ENCODE data around the gene MRPL43.

The MRPL43 gene

DNA sequence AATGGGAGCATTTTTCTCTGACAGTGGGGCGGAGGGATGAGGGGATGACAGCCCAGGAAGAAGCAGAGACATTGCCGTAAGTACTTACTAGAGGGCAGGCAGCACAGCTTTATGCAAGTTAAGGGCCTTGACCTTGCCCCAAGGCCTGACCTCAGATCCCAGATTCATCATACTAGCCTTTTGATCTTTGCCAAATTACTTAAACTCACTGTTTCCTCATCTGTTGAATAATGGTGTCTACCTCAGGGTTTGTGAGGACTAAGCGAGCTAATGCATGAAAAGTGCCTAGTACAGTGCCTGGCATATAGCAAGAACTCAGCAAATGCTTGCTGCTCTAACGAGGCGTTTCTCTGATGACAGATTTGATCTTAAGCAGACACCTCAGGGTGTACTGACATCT, 21.5 kb downstream of the MRPL43 start:
- peaks cover 13% of the 10 kb centered on the region for H3K4me1 Mint-ChIP-seq
- no peak overlapping the region for H3K4me3 Mint-ChIP-seq
- TF ChIP-seq, protein P1, sequence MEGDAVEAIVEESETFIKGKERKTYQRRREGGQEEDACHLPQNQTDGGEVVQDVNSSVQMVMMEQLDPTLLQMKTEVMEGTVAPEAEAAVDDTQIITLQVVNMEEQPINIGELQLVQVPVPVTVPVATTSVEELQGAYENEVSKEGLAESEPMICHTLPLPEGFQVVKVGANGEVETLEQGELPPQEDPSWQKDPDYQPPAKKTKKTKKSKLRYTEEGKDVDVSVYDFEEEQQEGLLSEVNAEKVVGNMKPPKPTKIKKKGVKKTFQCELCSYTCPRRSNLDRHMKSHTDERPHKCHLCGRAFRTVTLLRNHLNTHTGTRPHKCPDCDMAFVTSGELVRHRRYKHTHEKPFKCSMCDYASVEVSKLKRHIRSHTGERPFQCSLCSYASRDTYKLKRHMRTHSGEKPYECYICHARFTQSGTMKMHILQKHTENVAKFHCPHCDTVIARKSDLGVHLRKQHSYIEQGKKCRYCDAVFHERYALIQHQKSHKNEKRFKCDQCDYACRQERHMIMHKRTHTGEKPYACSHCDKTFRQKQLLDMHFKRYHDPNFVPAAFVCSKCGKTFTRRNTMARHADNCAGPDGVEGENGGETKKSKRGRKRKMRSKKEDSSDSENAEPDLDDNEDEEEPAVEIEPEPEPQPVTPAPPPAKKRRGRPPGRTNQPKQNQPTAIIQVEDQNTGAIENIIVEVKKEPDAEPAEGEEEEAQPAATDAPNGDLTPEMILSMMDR (IDR thresholded peaks at IDR 0.05; ENCODE audit: unreplicated experiment in 3 of 3) = no peak
- H3K9me3 Mint-ChIP-seq = no peaks in the 10 kb centered on the region
- H3K36me3 Mint-ChIP-seq (ENCODE audit: low read depth) = peaks cover 19% of the 10 kb centered on the region
- no peaks in the 10 kb centered on the region for H3K27me3 Mint-ChIP-seq (ENCODE audit: low read depth)
- H3K27ac Mint-ChIP-seq = no peak overlapping the region

DNA sequence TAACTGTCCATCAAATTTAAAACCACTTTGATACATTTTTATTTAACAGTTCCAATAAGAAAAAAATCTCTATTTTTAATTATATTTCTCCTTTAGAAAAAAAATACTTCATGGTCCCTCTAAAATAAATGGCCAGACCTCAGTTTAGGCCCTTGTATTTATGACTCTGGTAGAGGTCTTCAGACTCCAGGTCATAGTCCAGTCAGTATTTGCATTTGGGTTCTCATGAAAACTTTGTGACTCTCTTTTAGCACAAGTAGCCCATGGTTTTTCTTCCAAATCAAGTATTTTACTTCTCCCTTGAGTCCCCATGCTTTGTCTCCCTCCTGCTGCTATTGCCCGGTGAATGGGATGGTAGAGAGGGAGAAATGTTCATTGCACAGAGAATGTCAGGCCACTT, 23.5 kb downstream of the MRPL43 start:
- Mint-ChIP-seq H3K4me3 (no peak overlapping the region), H3K4me1 (peaks cover 6% of the 10 kb centered on the region), H3K9me3 (no peaks in the 10 kb centered on the region), H3K27ac (no peak overlapping the region), H3K27me3 (ENCODE audit: low read depth) (no peaks in the 10 kb centered on the region), H3K36me3 (ENCODE audit: low read depth) (peaks cover 35% of the 10 kb centered on the region)
- TF ChIP-seq, protein P1 (IDR thresholded peaks at IDR 0.05; ENCODE audit: unreplicated experiment in 3 of 3) = no peak

DNA sequence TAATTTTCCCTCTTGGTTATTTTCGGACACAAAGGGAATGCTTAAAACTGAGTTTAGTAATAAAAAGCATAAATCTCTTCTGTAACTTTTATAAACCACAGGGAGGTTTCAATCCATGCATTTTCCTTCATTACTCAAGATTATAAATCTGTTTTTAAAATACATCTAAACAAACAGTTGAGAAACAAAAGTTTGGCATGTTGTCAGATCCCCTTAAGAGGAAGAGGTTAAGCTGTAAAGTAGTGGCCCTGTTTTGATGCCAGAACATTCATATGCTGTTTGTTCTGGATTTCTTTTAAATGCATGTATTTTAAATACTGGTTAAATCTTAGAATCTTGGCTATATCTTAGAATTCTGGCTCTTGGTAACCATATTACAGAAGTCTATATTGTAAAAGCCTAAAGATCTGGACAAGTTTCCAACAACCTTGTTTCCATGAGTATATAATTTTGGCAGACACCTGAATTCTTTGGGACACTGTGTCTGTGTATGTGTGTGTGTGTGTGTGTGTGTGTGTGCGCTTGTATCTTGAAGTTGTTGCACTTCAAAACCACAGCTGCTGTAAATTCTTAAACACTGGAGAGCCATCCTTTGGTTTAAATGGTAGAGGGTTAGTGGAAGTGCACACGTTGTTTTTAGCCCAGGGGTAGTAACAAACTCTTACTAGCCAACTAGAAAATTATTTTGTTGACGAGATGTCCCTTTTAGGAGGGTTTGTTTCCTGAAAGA, 24.8 kb downstream of the MRPL43 start:
- TF ChIP-seq, protein P1 (IDR thresholded peaks at IDR 0.05; ENCODE audit: unreplicated experiment in 3 of 3) = no peak
- Mint-ChIP-seq H3K4me3 (no peak overlapping the region), H3K27me3 (ENCODE audit: low read depth) (no peaks in the 10 kb centered on the region)

DNA sequence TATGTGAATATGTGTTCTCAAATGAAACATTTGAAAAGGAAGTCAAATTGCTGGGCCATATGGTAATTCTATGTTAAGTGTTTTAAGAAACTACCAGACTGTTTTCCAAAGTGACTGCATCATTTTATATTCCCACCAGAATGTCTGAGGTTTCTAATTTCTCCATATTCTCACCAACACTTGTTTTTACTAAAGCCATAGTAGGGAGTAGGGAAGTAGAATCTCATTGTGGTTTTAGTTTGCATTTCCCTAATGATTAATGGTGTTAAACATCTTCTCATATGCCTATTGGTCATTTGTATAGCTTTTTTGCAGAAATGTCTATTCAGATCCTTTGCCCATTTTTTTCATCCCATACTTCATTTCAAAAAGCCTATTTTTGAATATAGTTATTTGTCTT, 27.0 kb downstream of the MRPL43 start:
- no peaks in the 10 kb centered on the region for H3K4me1 Mint-ChIP-seq
- peaks cover 54% of the 10 kb centered on the region for H3K36me3 Mint-ChIP-seq (ENCODE audit: low read depth)
- H3K4me3 Mint-ChIP-seq = no peak overlapping the region
- no peak overlapping the region for H3K27ac Mint-ChIP-seq
- no peaks in the 10 kb centered on the region for H3K9me3 Mint-ChIP-seq
- TF ChIP-seq, protein P1 (IDR thresholded peaks at IDR 0.05; ENCODE audit: unreplicated experiment in 3 of 3) = no peak
- H3K27me3 Mint-ChIP-seq (ENCODE audit: low read depth) = no peaks in the 10 kb centered on the region

More for the DNA sequence above, 24.8 kb downstream of the MRPL43 start:
- no peaks in the 10 kb centered on the region for H3K4me1 Mint-ChIP-seq
- H3K27ac Mint-ChIP-seq = no peak overlapping the region
- peaks cover 40% of the 10 kb centered on the region for H3K36me3 Mint-ChIP-seq (ENCODE audit: low read depth)
- no peaks in the 10 kb centered on the region for H3K9me3 Mint-ChIP-seq

DNA sequence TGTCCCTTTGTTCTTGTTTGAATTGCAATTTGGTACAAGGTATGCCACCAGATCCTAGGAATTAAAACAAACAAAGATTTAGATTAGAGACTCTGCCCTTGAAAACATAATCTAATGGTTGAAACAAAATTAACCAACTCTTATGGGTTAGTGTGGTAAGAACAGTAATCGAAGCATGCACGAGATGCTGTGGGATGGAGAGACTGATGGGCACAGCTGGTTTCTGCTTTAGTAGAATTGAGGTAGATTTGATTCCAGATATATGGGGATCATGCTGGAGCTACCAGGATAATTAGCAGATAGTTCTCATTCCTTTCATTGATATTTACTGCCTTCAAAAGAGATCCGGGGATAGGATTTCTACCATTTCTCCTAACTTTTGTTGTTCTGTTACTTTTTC, 38.4 kb downstream of the MRPL43 start:
- no peaks in the 10 kb centered on the region for H3K4me1 Mint-ChIP-seq
- no peak overlapping the region for H3K27ac Mint-ChIP-seq
- no peak overlapping the region for H3K4me3 Mint-ChIP-seq
- no peaks in the 10 kb centered on the region for H3K27me3 Mint-ChIP-seq (ENCODE audit: low read depth)
- peaks cover 51% of the 10 kb centered on the region for H3K36me3 Mint-ChIP-seq (ENCODE audit: low read depth)
- H3K9me3 Mint-ChIP-seq = no peaks in the 10 kb centered on the region
- TF ChIP-seq, protein P1 (IDR thresholded peaks at IDR 0.05; ENCODE audit: unreplicated experiment in 3 of 3) = no peak

DNA sequence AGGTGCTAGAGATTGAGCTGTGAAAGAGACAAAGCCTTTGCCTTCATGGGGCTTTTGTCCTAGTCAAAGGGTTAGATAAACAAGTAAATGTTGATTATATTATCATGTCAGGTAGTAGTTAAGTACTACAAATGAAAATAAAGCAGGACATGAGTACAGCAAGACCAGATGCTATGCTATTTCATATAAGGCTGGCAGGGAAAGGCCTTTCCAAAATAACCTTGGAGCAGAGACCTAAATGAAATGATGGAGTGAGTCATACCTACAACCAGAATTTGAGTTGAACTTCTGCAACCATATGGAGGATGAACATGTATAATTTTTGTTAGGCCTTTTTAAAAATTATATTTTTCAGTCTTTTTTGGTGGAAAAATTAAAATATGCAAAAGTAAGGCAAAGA, 41.5 kb downstream of the MRPL43 start:
- Mint-ChIP-seq H3K9me3 (no peaks in the 10 kb centered on the region), H3K4me3 (no peak overlapping the region), H3K36me3 (ENCODE audit: low read depth) (peaks cover 68% of the 10 kb centered on the region), H3K4me1 (no peaks in the 10 kb centered on the region), H3K27ac (no peak overlapping the region), H3K27me3 (ENCODE audit: low read depth) (no peaks in the 10 kb centered on the region)
- TF ChIP-seq, protein P1 (IDR thresholded peaks at IDR 0.05; ENCODE audit: unreplicated experiment in 3 of 3) = no peak
